OCI-LY7 (cell line): ENCODE measurements around the gene COPZ1. TPM values are rescaled to one million over a fixed set of nuclear protein-coding genes. Genes with fewer than 3 reads are reported as not detected.
A peak's percentile ranks its signal among the peaks of the same experiment; 100 is the strongest.

Experiments used
- BruUV-seq: library from RNA; stranded (reverse); fragments of 400-500 nt; replicated peaks from 2 replicates; lab custom pipeline; 2021; lab: Mats Ljungman, UMichigan
- CTCF ChIA-PET: fragments of 300-600 bp; sonication (Branson Sonifier 250); formaldehyde crosslinking; loops from one replicate; lab custom pipeline; 2022; ENCODE audit warnings: antibody characterized with exemption; ENCODE audit not compliant: unreplicated experiment; lab: Charles Lee
- POLR2A ChIA-PET: fragments of 300-600 bp; sonication (Branson Sonifier 250); formaldehyde crosslinking; loops from one replicate; lab custom pipeline; 2022; ENCODE audit warnings: antibody characterized with exemption; lab: Charles Lee
- DNase-seq: peaks from one replicate; pipeline ENCODE4 v3.0.0-alpha.2; 2015; ENCODE audit warnings: low spot score
- H2AFZ ChIP-seq: fragments of 200-600 bp; sonication (generic), shearing (Covaris generic); 2 replicates; pipeline ENCODE4 v1.6.1; 2014; ENCODE audit warnings: mild to moderate bottlenecking, antibody characterized with exemption, low read length, moderate library complexity
- H3K27ac ChIP-seq: fragments of 200-600 bp; sonication (generic); 2 replicates; pipeline ENCODE4 v1.5.1; 2014; ENCODE audit warnings: mixed run types, low read depth, mild to moderate bottlenecking, moderate library complexity, low read length, inconsistent platforms; ENCODE audit not compliant: poor library complexity, severe bottlenecking
- H3K36me3 ChIP-seq: fragments of 200-600 bp; sonication (generic); 2 replicates; pipeline ENCODE4 v1.6.1; 2014; ENCODE audit warnings: mild to moderate bottlenecking, antibody characterized with exemption, low read length, moderate library complexity, mixed read lengths; ENCODE audit not compliant: insufficient read depth
- H3K4me1 ChIP-seq: fragments of 200-600 bp; sonication (generic); 2 replicates; pipeline ENCODE4 v1.5.1; 2014; ENCODE audit warnings: mild to moderate bottlenecking, low read length; ENCODE audit not compliant: insufficient read depth, poor library complexity, severe bottlenecking
- H3K4me2 ChIP-seq: fragments of 200-600 bp; sonication (generic); 2 replicates; pipeline ENCODE4 v1.6.1; 2014; ENCODE audit warnings: mild to moderate bottlenecking, low read length
- H3K4me3 ChIP-seq: fragments of 200-600 bp; sonication (generic); 2 replicates; pipeline ENCODE4 v1.5.1; 2014; ENCODE audit warnings: mild to moderate bottlenecking, low read depth, low read length; ENCODE audit not compliant: poor library complexity, severe bottlenecking
- H3K79me2 ChIP-seq: fragments of 200-600 bp; sonication (generic); 2 replicates; pipeline ENCODE4 v1.6.1; 2016; ENCODE audit warnings: low read depth, mild to moderate bottlenecking, low read length, moderate library complexity, mixed read lengths; ENCODE audit not compliant: insufficient read depth
- H3K9me2 ChIP-seq: fragments of 200-600 bp; sonication (generic); 2 replicates; pipeline ENCODE4 v1.6.1; 2016; ENCODE audit warnings: mild to moderate bottlenecking, low read length, mixed read lengths; ENCODE audit not compliant: insufficient read depth
- H3K9me3 ChIP-seq: fragments of 200-600 bp; sonication (generic); 2 replicates; pipeline ENCODE4 v1.6.1; 2014; ENCODE audit warnings: mild to moderate bottlenecking, mixed run types, low read length, mixed read lengths
- H4K20me1 ChIP-seq: fragments of 200-600 bp; sonication (generic); 2 replicates; pipeline ENCODE4 v1.6.1; 2014; ENCODE audit warnings: mild to moderate bottlenecking, antibody characterized with exemption, low read length, moderate library complexity, mixed read lengths; ENCODE audit not compliant: insufficient read depth
- CTCF ChIP-seq: fragments of 200-600 bp; sonication (generic); conservative IDR thresholded peaks from 2 replicates; pipeline ENCODE4 v1.5.1; 2014; ENCODE audit warnings: mild to moderate bottlenecking, antibody characterized with exemption, low read length, moderate library complexity, mixed read lengths
- EZH2phosphoT487 ChIP-seq: fragments of 200-600 bp; sonication (generic); IDR thresholded peaks from 2 replicates; pipeline ENCODE4 v1.6.1; 2018; ENCODE audit warnings: low read depth, borderline replicate concordance, mild to moderate bottlenecking, mixed run types, antibody characterized with exemption, low read length, moderate library complexity, mixed read lengths
- intact Hi-C: fragments of 100-400 bp; cut with micrococcal nuclease; formaldehyde crosslinking; loops from one replicate; pipeline ENCODE4 v1.10.0; 2022; ENCODE audit not compliant: unreplicated experiment
- total RNA-seq, 2 experiments: library from RNA; depleted of rRNA in 1 of 2; stranded (reverse); fragments of >200 nt in 1 of 2; shearing (Covaris generic) in 1 of 2; gene quantifications; 2 replicates each; pipeline ENCODE4 v1.2.3, GENCODE V29; 2014 to 2022

Gene COPZ1
- total RNA-seq, 2 experiments from 2014 or later = 86.0 to 121 TPM

DNA sequence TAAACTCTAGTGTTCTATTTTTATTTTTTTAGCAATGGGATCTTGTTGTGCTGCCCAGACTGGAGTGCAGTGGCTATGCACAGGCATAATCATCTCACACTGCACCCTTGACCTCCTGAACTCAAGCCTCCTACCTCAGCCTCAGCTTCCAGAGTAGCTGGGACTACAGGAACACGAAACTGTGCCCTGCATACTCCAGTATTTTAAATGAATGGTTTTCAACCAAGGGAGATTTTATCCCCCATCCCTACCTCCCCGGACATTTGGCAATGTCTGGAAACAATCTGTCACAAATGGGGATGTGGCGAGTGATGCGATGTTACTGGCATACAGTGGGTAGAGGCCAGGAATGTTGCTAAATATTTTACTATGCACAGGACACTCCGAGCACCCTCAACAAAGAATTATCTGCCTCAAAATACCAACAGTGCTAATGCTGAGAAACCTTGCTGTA lies 47.1 kb upstream of the COPZ1 start:
- H3K79me2 ChIP-seq = peaks cover 91% of the 10 kb centered on the region
- BruUV-seq = no TSS peak
- TF ChIP-seq EZH2phosphoT487 (no peak), CTCF (no peak)
- POLR2A ChIA-PET = no interaction called here
- intact Hi-C loops = loop anchor here (2.0 kb wide), 2 partner anchors 13 to 25 kb away; no protein-coding TSS in a partner anchor
- no peaks in the 10 kb centered on the region for H3K9me3 ChIP-seq
- peaks cover 89% of the 10 kb centered on the region for H3K36me3 ChIP-seq
- peak overlapping the region; percentile 85 for H3K27ac ChIP-seq
- no peak overlapping the region for H2AFZ ChIP-seq
- H3K4me3 ChIP-seq = peak overlapping the region; percentile 89
- H3K4me2 ChIP-seq = peak overlapping the region; percentile 88
- CTCF ChIA-PET = no interaction called here
- peaks cover 38% of the 10 kb centered on the region for H3K4me1 ChIP-seq
- no peaks in the 10 kb centered on the region for H3K9me2 ChIP-seq
- peaks cover 24% of the 10 kb centered on the region for H4K20me1 ChIP-seq
- no peak for DNase-seq

DNA sequence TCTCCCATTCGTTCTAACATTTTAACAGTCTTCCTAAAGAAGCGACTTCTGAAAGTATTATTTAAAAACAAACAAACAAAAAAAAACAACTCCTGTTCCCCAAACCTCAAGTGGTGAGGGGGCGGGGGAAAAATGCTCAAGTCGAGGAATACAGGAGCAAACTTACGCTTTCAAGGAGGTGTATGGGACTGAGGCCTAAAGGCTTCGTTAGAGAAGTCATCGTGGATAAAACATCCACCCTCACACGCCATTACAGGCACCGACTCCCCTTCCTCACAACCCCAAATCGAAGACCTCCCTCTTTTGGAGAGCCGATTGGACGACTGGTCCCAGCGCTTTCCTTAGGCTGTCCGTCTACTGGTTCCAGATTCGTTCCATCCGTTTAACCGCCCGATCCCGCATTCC lies 45.7 kb upstream of the COPZ1 start:
- H3K4me1 ChIP-seq = peaks cover 52% of the 10 kb centered on the region
- no peaks in the 10 kb centered on the region for H3K9me2 ChIP-seq
- peak overlapping the region; percentile 85 for H3K27ac ChIP-seq
- ChIA-PET CTCF (interaction anchor here (0.9 kb wide), 1 partner anchor 46 kb away, joined by 4 read pairs; the partner anchor contains the start of gene COPZ1), POLR2A (interaction anchor here (0.6 to 3.7 kb wide), 12 partner anchors 10 to 222 kb away, joined by 3 to 24 read pairs (median 4); partner anchors contain the start of gene COPZ1)
- peak overlapping the region; percentile 89 for H3K4me3 ChIP-seq
- TSS peak; percentile 71 for BruUV-seq
- TF ChIP-seq EZH2phosphoT487 = no peak
- TF ChIP-seq CTCF = no peak
- intact Hi-C loops = loop anchor here (2.0 kb wide), 2 partner anchors 14 to 26 kb away; no protein-coding TSS in a partner anchor
- H2AFZ ChIP-seq = no peak overlapping the region
- H3K9me3 ChIP-seq = no peaks in the 10 kb centered on the region
- H3K36me3 ChIP-seq = peaks cover 89% of the 10 kb centered on the region
- DNase-seq = no peak
- peaks cover 91% of the 10 kb centered on the region for H3K79me2 ChIP-seq
- H3K4me2 ChIP-seq = peak overlapping the region; percentile 88
- H4K20me1 ChIP-seq = peaks cover 38% of the 10 kb centered on the region
